KOPT-K1 (cell line): ENCODE data around the gene NEK6.

Experiments
- H3K27ac ChIP-seq: fragments of 200-600 bp; sonication (generic); 2 replicates; pipeline ENCODE4 v1.5.1; 2016; ENCODE audit warnings: antibody characterized with exemption, mild to moderate bottlenecking, low read depth, low read length; ENCODE audit not compliant: poor library complexity, severe bottlenecking
- H3K36me3 ChIP-seq: fragments of 200-600 bp; sonication (generic); 2 replicates; pipeline ENCODE4 v1.5.1; 2017; ENCODE audit warnings: antibody characterized with exemption, mild to moderate bottlenecking, low read length, moderate library complexity; ENCODE audit not compliant: insufficient read depth
- H3K9me3 ChIP-seq: fragments of 200-600 bp; sonication (generic); 2 replicates; pipeline ENCODE4 v1.5.1; 2017; ENCODE audit warnings: antibody characterized with exemption, low read length, mild to moderate bottlenecking; ENCODE audit not compliant: insufficient read depth, poor library complexity, severe bottlenecking

NEK6 gene

DNA sequence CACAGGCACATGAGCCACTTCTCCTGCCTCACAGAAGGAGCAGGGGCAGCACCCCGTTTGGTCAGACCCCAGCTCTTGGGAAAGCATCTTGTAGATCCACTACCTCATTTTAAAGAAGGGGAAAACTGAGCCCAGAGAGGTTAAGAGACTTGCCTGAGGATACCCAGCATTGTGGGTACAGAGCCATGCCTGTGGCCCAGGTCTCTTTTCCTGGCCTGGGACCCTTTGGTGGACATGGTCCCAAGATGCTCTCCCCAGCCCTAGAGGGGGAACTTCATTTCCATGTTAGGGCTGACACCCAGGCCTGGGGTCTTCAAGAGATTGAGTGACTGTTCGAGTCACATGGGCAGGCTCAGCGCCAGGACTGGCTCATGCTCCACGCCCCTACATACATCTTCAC lies 64.2 kb downstream of the NEK6 start:
- H3K27ac ChIP-seq = peak overlapping the region; percentile 47
- no peaks in the 10 kb centered on the region for H3K36me3 ChIP-seq
- H3K9me3 ChIP-seq = no peaks in the 10 kb centered on the region

DNA sequence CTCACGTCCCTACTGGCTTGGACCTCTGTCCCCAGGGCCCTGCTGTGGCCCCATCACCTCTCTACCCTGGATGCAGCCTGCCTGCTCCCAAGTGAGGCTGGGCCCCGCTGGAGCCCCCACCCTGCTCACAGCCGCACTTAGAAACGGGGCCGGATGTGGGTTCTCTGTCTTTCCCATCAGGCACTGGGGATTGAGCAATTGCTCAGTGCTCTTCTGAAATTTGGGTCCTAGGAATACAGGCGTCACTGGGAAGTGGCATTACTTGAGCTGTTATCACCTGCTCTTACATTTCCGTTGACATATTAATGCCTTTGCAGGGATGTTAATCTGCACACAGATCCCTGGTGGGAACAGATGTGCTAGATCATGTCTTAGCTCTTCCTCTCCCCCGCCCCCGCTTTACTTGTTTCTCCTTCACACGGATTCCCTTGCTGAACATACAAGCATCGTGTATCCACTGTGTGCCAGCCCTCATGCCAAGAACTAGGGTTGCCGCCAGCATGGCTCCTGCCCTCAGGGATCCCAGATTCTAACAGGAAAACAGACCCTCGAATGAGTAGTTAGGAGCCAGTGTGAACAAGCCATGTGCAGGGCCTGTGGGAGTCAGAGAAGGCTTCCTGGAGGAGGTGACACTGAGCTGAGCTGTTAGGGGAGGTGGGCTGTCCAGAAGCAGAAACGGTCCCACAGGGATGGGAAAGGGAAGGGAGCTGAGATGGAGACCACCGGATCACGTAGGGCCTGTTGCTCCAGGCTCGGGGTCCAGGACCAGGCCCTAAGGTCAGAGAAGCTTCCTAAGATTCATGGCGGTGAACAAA lies 65.1 kb downstream of the NEK6 start:
- Histone ChIP-seq H3K9me3 (no peaks in the 10 kb centered on the region), H3K27ac (peak overlapping the region; percentile 47), H3K36me3 (no peaks in the 10 kb centered on the region)

DNA sequence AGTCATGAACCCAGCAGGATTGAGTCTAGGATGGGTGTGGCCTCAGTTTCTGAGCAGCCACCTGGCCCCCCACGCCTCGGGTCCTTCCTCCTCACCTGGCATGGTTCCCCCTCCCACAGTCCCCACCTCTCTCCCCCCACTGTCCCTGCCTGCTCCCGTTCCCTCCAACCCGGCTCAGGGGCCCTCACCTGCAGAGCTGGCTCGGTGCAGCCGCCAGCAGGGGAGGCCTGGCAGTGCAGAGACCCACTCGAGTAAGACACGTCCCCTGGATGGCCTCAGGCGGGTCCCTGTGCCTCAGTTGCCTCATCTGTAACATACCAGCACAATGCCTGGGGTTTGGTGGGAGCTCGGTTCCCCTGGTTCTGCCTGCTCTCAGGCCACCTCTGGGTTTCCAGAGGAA lies 66.2 kb downstream of the NEK6 start:
- Histone ChIP-seq H3K36me3 (no peaks in the 10 kb centered on the region), H3K27ac (no peak overlapping the region), H3K9me3 (no peaks in the 10 kb centered on the region)

- H3K36me3 ChIP-seq = no peaks in the 10 kb centered on the region
- H3K27ac ChIP-seq = no peak overlapping the region
- H3K9me3 ChIP-seq = no peaks in the 10 kb centered on the region
Measured at GRCh38 chr9:124325816-124326215, 68.1 kb downstream of the NEK6 start.

DNA sequence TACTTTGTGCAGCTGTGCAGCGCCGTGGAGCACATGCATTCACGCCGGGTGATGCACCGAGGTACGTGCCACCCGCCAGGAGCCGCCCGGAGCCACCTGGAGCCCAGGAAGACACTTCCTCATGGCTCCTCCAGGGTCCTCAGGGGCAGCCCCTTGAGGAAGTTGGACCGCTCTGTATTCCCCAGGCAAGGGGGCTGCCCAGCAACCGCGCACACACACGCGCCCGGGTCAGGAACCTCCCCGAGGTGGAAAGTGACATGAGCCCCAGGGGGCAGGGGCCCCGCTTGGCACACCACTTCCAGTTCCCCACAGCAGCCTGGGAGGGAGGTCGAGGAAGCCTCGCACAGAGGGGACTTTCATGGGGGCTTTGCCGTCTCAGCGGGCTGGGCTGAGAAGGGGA lies 68.6 kb downstream of the NEK6 start:
- Histone ChIP-seq H3K9me3 (no peaks in the 10 kb centered on the region), H3K27ac (no peak overlapping the region), H3K36me3 (no peaks in the 10 kb centered on the region)

DNA sequence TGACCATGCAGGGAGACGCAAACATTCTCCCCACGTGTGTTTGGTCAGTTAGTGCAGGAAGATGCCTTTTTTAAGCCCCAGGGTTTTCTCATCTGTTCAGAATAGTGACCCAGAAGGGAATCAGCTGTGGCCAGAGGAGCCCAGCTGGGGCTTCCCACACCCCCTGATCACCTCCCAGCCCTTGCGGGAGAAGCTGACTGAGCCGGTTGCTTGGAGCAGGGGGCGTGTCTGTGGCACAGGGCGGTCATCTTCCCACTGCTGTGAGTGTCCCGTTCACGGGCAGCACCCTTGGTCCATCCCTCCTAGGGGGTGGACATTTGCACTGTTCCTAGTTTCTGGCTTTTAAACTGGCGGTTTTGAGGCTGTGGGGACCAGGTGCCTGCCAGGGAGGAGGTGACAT lies 69.7 kb downstream of the NEK6 start:
- no peaks in the 10 kb centered on the region for H3K36me3 ChIP-seq

GRCh38 chr9:124328285-124328684 lies 70.5 kb downstream of the NEK6 start:
- Histone ChIP-seq H3K36me3 (no peaks in the 10 kb centered on the region), H3K9me3 (no peaks in the 10 kb centered on the region), H3K27ac (no peak overlapping the region)

More for the DNA sequence above, 69.7 kb downstream of the NEK6 start:
- Histone ChIP-seq H3K27ac (no peak overlapping the region), H3K9me3 (no peaks in the 10 kb centered on the region)

DNA sequence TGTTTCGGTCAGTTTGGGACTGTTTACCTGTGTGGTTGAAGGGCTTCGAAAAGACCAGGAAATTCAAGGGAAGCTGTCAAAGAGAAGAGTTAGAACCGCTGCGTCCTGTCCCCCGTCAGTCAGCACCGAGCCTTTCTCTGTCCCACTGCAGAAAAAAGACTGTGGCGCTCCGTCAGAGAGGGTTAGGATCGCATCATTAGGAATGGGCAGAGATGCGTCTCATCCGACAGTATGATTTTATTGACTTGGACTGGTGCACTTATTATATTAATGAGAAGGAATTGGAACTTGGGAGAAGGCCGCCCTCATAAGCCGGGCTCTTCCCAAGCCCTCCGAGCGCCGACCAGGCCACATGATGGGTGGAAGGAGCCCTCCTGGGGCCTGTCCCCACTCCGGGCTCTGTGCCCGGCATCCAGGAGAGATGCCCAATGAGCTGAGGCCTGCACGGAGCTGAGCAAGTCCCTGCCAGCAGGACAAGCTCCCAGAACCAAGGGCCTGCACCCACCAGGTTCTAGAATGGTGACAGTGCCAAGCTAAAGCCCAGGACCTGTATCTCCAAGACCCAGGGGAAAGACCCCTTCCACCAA lies 71.5 kb downstream of the NEK6 start:
- Histone ChIP-seq H3K27ac (no peak overlapping the region), H3K36me3 (no peaks in the 10 kb centered on the region), H3K9me3 (no peaks in the 10 kb centered on the region)

DNA sequence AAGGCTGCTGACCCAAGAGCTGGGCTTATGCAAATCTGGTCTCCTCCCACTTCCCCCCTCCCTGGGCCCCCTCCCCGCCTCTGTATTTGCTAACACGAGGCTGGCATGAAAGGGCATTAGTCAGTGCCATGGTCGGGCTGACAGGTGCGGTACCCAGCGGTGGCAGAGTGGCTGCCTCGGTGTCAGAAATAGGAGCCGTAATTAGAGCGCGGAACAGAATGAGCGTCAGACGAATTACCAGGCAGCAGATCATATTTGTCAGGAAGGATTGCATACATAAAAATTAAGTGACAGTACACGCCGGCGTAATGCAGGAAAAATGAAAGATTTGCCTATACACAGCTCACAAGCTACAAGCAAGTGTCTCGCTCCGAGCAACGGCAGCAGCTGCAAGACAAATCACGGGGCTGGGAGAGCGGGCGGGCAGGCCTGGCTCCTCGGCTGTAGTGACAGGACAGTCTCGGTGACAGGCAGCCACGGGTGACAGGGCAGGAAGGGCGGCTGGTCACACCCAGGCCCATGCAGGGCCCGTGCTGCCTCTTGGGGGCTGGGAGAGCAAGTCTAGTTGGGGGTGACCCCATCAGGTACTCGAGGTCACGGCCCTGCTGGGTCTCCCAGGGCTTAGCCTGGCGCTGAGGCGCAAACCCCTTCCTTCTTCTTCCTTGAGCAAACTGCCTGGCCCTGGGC lies 72.4 kb downstream of the NEK6 start:
- no peaks in the 10 kb centered on the region for H3K36me3 ChIP-seq
- no peaks in the 10 kb centered on the region for H3K9me3 ChIP-seq
- no peak overlapping the region for H3K27ac ChIP-seq

DNA sequence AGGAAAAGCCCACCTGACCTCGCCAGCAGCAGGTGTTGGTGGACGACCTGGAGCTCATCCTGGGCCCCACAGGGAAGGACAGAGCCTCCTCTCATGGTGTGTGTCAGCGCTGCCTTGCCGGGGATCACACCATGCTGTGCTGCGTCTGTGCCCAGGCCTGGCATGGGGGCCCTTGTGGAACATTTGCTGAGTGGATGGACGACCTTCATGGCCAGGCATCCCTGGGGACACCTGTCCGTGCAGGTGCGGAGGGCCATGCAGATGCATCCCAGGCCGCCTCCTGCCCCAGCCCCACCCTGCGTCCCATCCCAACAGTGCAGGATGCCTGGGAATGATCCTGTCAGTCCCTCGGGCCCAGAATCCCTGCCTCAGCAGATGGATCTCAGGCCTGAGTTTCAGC lies 73.8 kb downstream of the NEK6 start:
- H3K27ac ChIP-seq = no peak overlapping the region
- H3K36me3 ChIP-seq = no peaks in the 10 kb centered on the region
- H3K9me3 ChIP-seq = no peaks in the 10 kb centered on the region

DNA sequence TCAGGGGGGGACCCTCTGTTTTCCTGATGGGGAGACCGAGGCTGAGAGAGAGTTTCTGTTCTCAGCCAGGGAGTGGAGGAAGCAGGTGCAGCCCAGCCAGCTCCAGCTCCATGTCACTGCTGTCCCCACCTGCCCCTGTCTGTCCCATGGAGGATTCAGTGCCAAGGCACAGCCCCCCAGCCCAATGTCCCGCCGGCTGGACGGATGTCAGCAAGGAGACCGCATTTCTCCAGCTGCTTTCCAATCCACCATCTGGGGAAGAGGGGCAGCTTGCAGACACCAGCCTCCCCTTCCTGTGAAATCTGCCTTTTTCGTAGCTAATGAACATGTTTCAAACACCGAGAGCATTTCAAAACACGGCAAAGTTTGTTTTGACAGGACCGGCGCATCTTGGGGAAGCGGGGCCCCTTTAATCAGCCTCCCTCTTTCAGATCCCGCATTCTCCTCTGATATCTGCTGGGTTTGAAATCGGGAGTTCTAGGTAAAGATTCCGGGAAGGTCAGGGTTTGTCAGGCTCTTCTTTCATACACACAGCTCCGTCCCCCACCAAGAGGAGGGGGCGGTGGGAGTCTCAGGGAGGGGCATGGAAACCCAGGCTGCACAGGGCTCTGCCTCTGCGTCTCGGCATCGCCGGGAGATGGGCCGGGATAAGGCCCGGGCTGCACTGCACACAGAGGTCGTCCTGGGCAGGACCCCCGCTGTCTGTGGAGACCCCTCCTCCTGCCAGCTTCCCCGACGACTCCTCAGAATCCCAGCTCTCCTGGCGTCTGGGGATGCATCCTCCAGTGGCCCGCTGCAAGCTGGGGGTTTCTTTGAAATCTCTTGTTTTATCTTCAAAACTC lies 74.8 kb downstream of the NEK6 start:
- H3K36me3 ChIP-seq = no peaks in the 10 kb centered on the region
- H3K27ac ChIP-seq = no peak overlapping the region
- H3K9me3 ChIP-seq = peaks cover 7% of the 10 kb centered on the region

- Histone ChIP-seq H3K36me3 (no peaks in the 10 kb centered on the region), H3K9me3 (peaks cover 12% of the 10 kb centered on the region), H3K27ac (no peak overlapping the region)
Measured at GRCh38 chr9:124333203-124333579, 75.4 kb downstream of the NEK6 start.

GRCh38 chr9:124334568-124335319 lies 77.0 kb downstream of the NEK6 start:
- Histone ChIP-seq H3K9me3 (peaks cover 17% of the 10 kb centered on the region), H3K27ac (no peak overlapping the region), H3K36me3 (no peaks in the 10 kb centered on the region)

- H3K27ac ChIP-seq = no peak overlapping the region
Measured at GRCh38 chr9:124335320-124335707, 77.6 kb downstream of the NEK6 start.

More at GRCh38 chr9:124335320-124335707, 77.6 kb downstream of the NEK6 start:
- Histone ChIP-seq H3K36me3 (no peaks in the 10 kb centered on the region), H3K9me3 (peaks cover 17% of the 10 kb centered on the region)
